Mucosa of descending colon (tissue), 3 donors: ENCODE data around the gene LPIN3. TPM values are rescaled to one million over a fixed set of nuclear protein-coding genes. Genes with fewer than 3 reads are reported as not detected.
A peak's percentile ranks its signal among the peaks of the same experiment; 100 is the strongest.

Experiments used
- ATAC-seq: fragments of 200-7000 bp; cut with Tn5 transposase; one replicate; pipeline ENCODE4 v1.9.1; 2020; ENCODE audit warnings: mild to moderate bottlenecking, moderate library complexity
- DNase-seq, 3 donors: peaks; one replicate each; pipeline ENCODE4 v3.0.0-alpha.2; 2020
- H3K36me3 ChIP-seq: fragments of 200-600 bp; one replicate; pipeline ENCODE4 v1.8.0; 2021; ENCODE audit warnings: low read depth, mild to moderate bottlenecking
- H3K4me1 ChIP-seq: fragments of 200-600 bp; one replicate; pipeline ENCODE4 v1.8.0; 2021; ENCODE audit warnings: low read depth, mild to moderate bottlenecking
- H3K4me3 ChIP-seq: fragments of 200-600 bp; one replicate; pipeline ENCODE4 v1.8.0; 2021; ENCODE audit warnings: mild to moderate bottlenecking
- H3K9me3 ChIP-seq: fragments of 200-600 bp; one replicate; pipeline ENCODE4 v1.8.0; 2021; ENCODE audit warnings: mild to moderate bottlenecking
- CTCF ChIP-seq: fragments of 200-600 bp; IDR thresholded peaks from one replicate; pipeline ENCODE4 v1.8.0; 2022; ENCODE audit warnings: antibody characterized with exemption, mild to moderate bottlenecking
- intact Hi-C, 2 donors: fragments of 100-400 bp; cut with DNase I in 1 of 2; cut with micrococcal nuclease in 1 of 2; formaldehyde crosslinking; loops; one replicate each; pipeline versions ENCODE4 v1.11.0 to v1.11.1; 2022; cut with DNase I, micrococcal nuclease
- total RNA-seq, 3 donors: library from RNA; stranded (reverse); fragmentation: NEBNext Ultra II Directional in 2 of 3; extraction: Animal tissue kit (Norgen Biotek cat#: 25700) in 2 of 3; gene quantifications; one replicate each; pipeline versions ENCODE4 v1.2.1 to v1.2.4, GENCODE V29; 2021 to 2023
- donor health status: DM: no; HTN: no; CAD: no; lungs with moderate emphysema.
- donor health status: DM: no; HTN: no; CAD: no.
- donor health status: DM: no; HTN: yes; CAD: no.

Gene LPIN3
- total RNA-seq, 3 donors from 2014 or later: 48.0 to 73.3 (median 52.7) TPM

DNA sequence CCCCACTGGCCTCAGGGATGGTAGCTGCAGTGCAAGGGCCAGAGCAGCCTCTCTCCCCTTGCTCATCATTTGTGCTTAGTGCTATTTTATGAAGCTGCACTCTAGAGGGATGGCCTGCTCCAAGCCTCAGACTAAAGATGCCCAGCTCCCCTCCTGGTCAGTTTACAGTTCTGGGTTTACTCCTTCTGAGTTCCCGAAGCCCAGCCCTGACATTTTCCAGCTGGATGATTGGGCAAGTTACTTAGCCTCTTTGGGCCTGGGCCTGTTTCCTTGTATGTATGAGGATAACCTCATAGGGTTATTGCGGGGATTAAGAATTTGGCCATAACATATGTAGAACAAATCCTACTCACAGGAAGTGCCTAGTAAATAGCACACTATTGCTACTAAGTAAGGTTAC is 57.8 kb downstream of the LPIN3 start:
- H3K4me3 ChIP-seq: no peak overlapping the region
- intact Hi-C loops: no loop called here
- peak in 1 of 3 donors; percentile 62 for DNase-seq
- peaks cover 3% of the 10 kb centered on the region for H3K36me3 ChIP-seq
- no peak for TF ChIP-seq CTCF
- H3K9me3 ChIP-seq: no peaks in the 10 kb centered on the region
- H3K4me1 ChIP-seq: no peaks in the 10 kb centered on the region
- peak; percentile 53 for ATAC-seq

- no peak overlapping the region for H3K4me3 ChIP-seq
- TF ChIP-seq CTCF: no peak
- ATAC-seq: no peak
- no peak for DNase-seq
- H3K36me3 ChIP-seq: peaks cover 7% of the 10 kb centered on the region
- H3K4me1 ChIP-seq: peaks cover 2% of the 10 kb centered on the region
- no peaks in the 10 kb centered on the region for H3K9me3 ChIP-seq
- intact Hi-C loops: no loop called here
Measured at GRCh38 chr20:41403604-41404003, 63.0 kb downstream of the LPIN3 start.

GRCh38 chr20:41405436-41405835 is 64.8 kb downstream of the LPIN3 start:
- H3K4me3 ChIP-seq: no peak overlapping the region
- H3K4me1 ChIP-seq: peaks cover 5% of the 10 kb centered on the region
- no peaks in the 10 kb centered on the region for H3K9me3 ChIP-seq
- no peak for DNase-seq
- peaks cover 7% of the 10 kb centered on the region for H3K36me3 ChIP-seq
- ATAC-seq: no peak
- no peak for TF ChIP-seq CTCF
- intact Hi-C loops: no loop called here

GRCh38 chr20:41406353-41406752 is 65.7 kb downstream of the LPIN3 start:
- no peak for DNase-seq
- Histone ChIP-seq H3K4me1 (peaks cover 5% of the 10 kb centered on the region), H3K9me3 (no peaks in the 10 kb centered on the region), H3K4me3 (no peak overlapping the region), H3K36me3 (peaks cover 7% of the 10 kb centered on the region)
- TF ChIP-seq CTCF: no peak
- intact Hi-C loops: no loop called here
- ATAC-seq: no peak

- Histone ChIP-seq H3K4me3 (no peak overlapping the region), H3K4me1 (peaks cover 5% of the 10 kb centered on the region), H3K9me3 (no peaks in the 10 kb centered on the region), H3K36me3 (peaks cover 7% of the 10 kb centered on the region)
- intact Hi-C loops: no loop called here
- no peak for DNase-seq
- no peak for ATAC-seq
- TF ChIP-seq CTCF: no peak
Measured at GRCh38 chr20:41406896-41407444, 66.3 kb downstream of the LPIN3 start.

GRCh38 chr20:41407607-41408006 is 67.0 kb downstream of the LPIN3 start:
- TF ChIP-seq CTCF: no peak
- ATAC-seq (no peak), DNase-seq (no peak)

More at GRCh38 chr20:41407607-41408006, 67.0 kb downstream of the LPIN3 start:
- peaks cover 5% of the 10 kb centered on the region for H3K4me1 ChIP-seq
- no peak overlapping the region for H3K4me3 ChIP-seq
- H3K36me3 ChIP-seq: peaks cover 8% of the 10 kb centered on the region
- intact Hi-C loops: no loop called here
- H3K9me3 ChIP-seq: no peaks in the 10 kb centered on the region
